Trophoblast cell (in vitro differentiated cells and primary cell): ENCODE data around the gene CTSW. TPM values are rescaled to one million over a fixed set of nuclear protein-coding genes. Genes with fewer than 3 reads are reported as not detected.
"Not testable (repeated sequence)": the region's sequence is repeated elsewhere in the genome, so short reads cannot be mapped to it uniquely, and the experiment has no call there.

Experiments
- DNase-seq, 2 donors: peaks; one replicate each; pipeline ENCODE4 v3.0.0-alpha.2; 2016
- H2AFZ ChIP-seq: 2 replicates; pipeline ENCODE4 v1.6.1; 2013; ENCODE audit warnings: low read length, moderate library complexity, mild to moderate bottlenecking; ENCODE audit not compliant: insufficient read depth, poor library complexity
- H2AK5ac ChIP-seq: 2 replicates; pipeline ENCODE4 v1.6.1; 2013; ENCODE audit warnings: mild to moderate bottlenecking, low read length
- H2BK120ac ChIP-seq: 2 replicates; pipeline ENCODE4 v1.6.1; 2013; ENCODE audit warnings: low read length, mild to moderate bottlenecking, moderate library complexity; ENCODE audit not compliant: insufficient read depth, poor library complexity
- H2BK12ac ChIP-seq: 2 replicates; pipeline ENCODE4 v1.6.1; 2013; ENCODE audit warnings: mild to moderate bottlenecking, low read length, moderate library complexity
- H2BK5ac ChIP-seq: 2 replicates; pipeline ENCODE4 v1.6.1; 2013; ENCODE audit warnings: low read length, low read depth, moderate library complexity, mild to moderate bottlenecking; ENCODE audit not compliant: poor library complexity
- H3K14ac ChIP-seq: 2 replicates; pipeline ENCODE4 v1.6.1; 2013; ENCODE audit warnings: mild to moderate bottlenecking, low read length
- H3K18ac ChIP-seq: 2 replicates; pipeline ENCODE4 v1.6.1; 2013; ENCODE audit warnings: mild to moderate bottlenecking, low read length
- H3K23ac ChIP-seq: 2 replicates; pipeline ENCODE4 v1.6.1; 2013; ENCODE audit warnings: low read length
- H3K27ac ChIP-seq: 2 replicates; pipeline ENCODE4 v1.5.1; 2013; ENCODE audit warnings: low read depth, mild to moderate bottlenecking, inconsistent platforms, low read length, moderate library complexity
- H3K27me3 ChIP-seq: 2 replicates; pipeline ENCODE4 v1.6.1; 2013; ENCODE audit warnings: inconsistent platforms, mild to moderate bottlenecking, low read length, moderate library complexity; ENCODE audit not compliant: insufficient read depth
- H3K36me3 ChIP-seq, 2 experiments: 1 replicate in 1 of 2; 2 replicates in 1 of 2; pipeline ENCODE4 v1.6.1; 2013; ENCODE audit warnings: low read length in 2 of 2, mild to moderate bottlenecking in 2 of 2, moderate library complexity in 1 of 2; ENCODE audit not compliant: insufficient read depth in 2 of 2, control insufficient read depth in 1 of 2
- H3K4ac ChIP-seq: 2 replicates; pipeline ENCODE4 v1.6.1; 2013; ENCODE audit warnings: low read depth, mild to moderate bottlenecking, low read length, moderate library complexity
- H3K4me1 ChIP-seq, 2 experiments: 1 replicate in 1 of 2; 2 replicates in 1 of 2; pipeline ENCODE4 v1.6.1; 2013; ENCODE audit warnings: low read length in 2 of 2, mild to moderate bottlenecking in 2 of 2, moderate library complexity in 1 of 2; ENCODE audit not compliant: insufficient read depth in 2 of 2, control insufficient read depth in 1 of 2
- H3K4me2 ChIP-seq: 2 replicates; pipeline ENCODE4 v1.6.1; 2013; ENCODE audit warnings: inconsistent platforms, mild to moderate bottlenecking, low read length, moderate library complexity
- H3K4me3 ChIP-seq: 2 replicates; pipeline ENCODE4 v1.5.1; 2013; ENCODE audit warnings: mild to moderate bottlenecking, low read depth, low read length, inconsistent platforms
- H3K79me1 ChIP-seq: one replicate; pipeline ENCODE4 v1.6.1; 2013; ENCODE audit warnings: low read length
- H3K79me2 ChIP-seq: 2 replicates; pipeline ENCODE4 v1.6.1; 2013; ENCODE audit warnings: low read length, mild to moderate bottlenecking; ENCODE audit not compliant: control insufficient read depth, insufficient read depth, poor library complexity
- H3K9ac ChIP-seq: 2 replicates; pipeline ENCODE4 v1.6.1; 2013; ENCODE audit warnings: mild to moderate bottlenecking, low read length
- H3K9me3 ChIP-seq: 2 replicates; pipeline ENCODE4 v1.6.1; 2013; ENCODE audit warnings: low read depth, mild to moderate bottlenecking, control low read depth, inconsistent platforms, low read length; ENCODE audit not compliant: insufficient read depth
- H4K12ac ChIP-seq: 2 replicates; pipeline ENCODE4 v1.6.1; 2013; ENCODE audit warnings: low read depth, mild to moderate bottlenecking, low read length, moderate library complexity
- H4K8ac ChIP-seq: 2 replicates; pipeline ENCODE4 v1.6.1; 2013; ENCODE audit warnings: low read depth, mild to moderate bottlenecking, low read length, moderate library complexity
- H4K91ac ChIP-seq: one replicate; pipeline ENCODE4 v1.6.1; 2013; ENCODE audit warnings: low read depth, mild to moderate bottlenecking, low read length, moderate library complexity
- WGBS: extraction: QIAGEN DNeasy Blood & Tissue Kit; methylation state at CpG from one replicate; pipeline ENCODE4 v1.1.7; 2013; ENCODE audit warnings: missing lambda C conversion rate; ENCODE audit not compliant: insufficient read length, insufficient coverage; ENCODE audit errors: extremely low coverage; 5-methylcytosine and 5-hydroxymethylcytosine counted together
- polyA plus RNA-seq: library from polyadenylated mRNA; stranded (reverse); fragments of 200-250 nt; gene quantifications from 2 replicates; pipeline ENCODE4 v1.2.3, GENCODE V29; 2013

CTSW gene
- 0.05 TPM in 1 of 2 replicates, not detected in the other for polyA plus RNA-seq

DNA sequence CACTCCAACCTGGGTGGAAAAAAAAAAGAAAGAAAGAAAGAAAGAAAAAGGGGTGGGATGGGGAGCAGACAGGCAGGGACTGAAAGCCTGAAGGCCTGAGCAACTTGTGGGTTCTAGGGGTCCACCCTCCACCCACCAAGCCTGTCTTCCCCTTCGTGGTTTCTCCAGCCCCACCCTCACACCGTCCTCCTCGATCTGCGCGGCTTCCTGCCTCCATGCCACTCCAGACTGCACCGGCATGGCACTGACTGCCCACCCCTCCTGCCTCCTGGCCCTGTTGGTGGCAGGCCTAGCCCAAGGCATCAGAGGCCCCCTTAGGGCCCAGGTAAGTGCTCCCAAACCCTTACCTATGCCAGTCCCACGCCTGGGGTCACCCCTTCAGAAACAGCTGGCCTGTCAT, at the start of gene CTSW:
TSS of gene CTSW (plus strand) at position 221 of the 400 bp plus-strand sequence. CDS start at position 239, 18 bp downstream.
- no peaks in the 10 kb centered on the region for H3K79me2 ChIP-seq
- no peak within 1 kb of the TSS for H3K18ac ChIP-seq
- peaks cover 27 to 30% of the 10 kb centered on the region in 2 experiments for H3K36me3 ChIP-seq
- no peak within 1 kb of the TSS for H2BK12ac ChIP-seq
- H2BK5ac ChIP-seq: no peak within 1 kb of the TSS
- H3K9me3 ChIP-seq: peaks cover 2% of the 10 kb centered on the region
- no peak within 1 kb of the TSS for H3K4ac ChIP-seq
- H3K27me3 ChIP-seq: no peaks in the 10 kb centered on the region
- peak within 1 kb of the TSS; percentile 70 for H3K9ac ChIP-seq
- DNase-seq: no peak
- H2AFZ ChIP-seq: no peak within 1 kb of the TSS
- H3K79me1 ChIP-seq: no peaks in the 10 kb centered on the region
- H2AK5ac ChIP-seq: no peak within 1 kb of the TSS
- no peak within 1 kb of the TSS for H3K4me3 ChIP-seq
- H4K91ac ChIP-seq: no peak within 1 kb of the TSS
- no peak within 1 kb of the TSS for H4K8ac ChIP-seq
- H3K14ac ChIP-seq: no peak within 1 kb of the TSS
- no peak within 1 kb of the TSS for H3K23ac ChIP-seq
- H4K12ac ChIP-seq: no peak within 1 kb of the TSS
- no peak within 1 kb of the TSS for H2BK120ac ChIP-seq
- H3K4me2 ChIP-seq: no peak within 1 kb of the TSS
- WGBS: no CpG with 5 or more reads among the region's 7 CpGs
- peaks cover 0 to 5% of the 10 kb centered on the region in 2 experiments for H3K4me1 ChIP-seq
- H3K27ac ChIP-seq: no peak within 1 kb of the TSS

DNA sequence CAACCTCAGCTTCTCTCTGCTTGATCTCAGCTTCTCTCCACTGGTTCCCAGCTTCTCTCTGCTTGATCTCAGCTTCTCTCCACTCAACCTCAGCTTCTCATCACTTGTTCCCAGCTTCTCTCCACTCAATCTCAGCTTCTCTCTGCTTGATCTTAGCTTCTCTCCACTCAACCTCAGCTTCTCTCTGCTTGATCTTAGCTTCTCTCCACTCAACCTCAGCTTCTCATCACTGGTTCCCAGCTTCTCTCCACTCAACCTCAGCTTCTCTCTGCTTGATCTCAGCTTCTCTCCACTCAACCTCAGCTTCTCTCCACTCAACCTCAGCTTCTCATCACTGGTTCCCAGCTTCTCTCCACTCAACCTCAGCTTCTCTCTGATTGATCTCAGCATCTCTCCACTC, 47.4 kb upstream of the CTSW start:
- not testable (repeated sequence) for H3K4ac ChIP-seq, H2AK5ac ChIP-seq, H3K79me1 ChIP-seq, H3K27me3 ChIP-seq, H3K27ac ChIP-seq, H3K9me3 ChIP-seq, H4K91ac ChIP-seq, H4K12ac ChIP-seq, H3K79me2 ChIP-seq, DNase-seq, H2BK12ac ChIP-seq, H3K9ac ChIP-seq, H3K14ac ChIP-seq, H2BK120ac ChIP-seq, H4K8ac ChIP-seq, H3K4me1 ChIP-seq, H2BK5ac ChIP-seq, H3K36me3 ChIP-seq, H3K4me2 ChIP-seq, H3K18ac ChIP-seq, H3K23ac ChIP-seq, H2AFZ ChIP-seq, H3K4me3 ChIP-seq

GRCh38 chr11:65833297-65834030, 46.2 kb upstream of the CTSW start, which contains the start of gene SNX32:
Gene SNX32, plus strand, starts transcription at chr11:65833963. Its CDS starts 103 bp downstream, at chr11:65834066.
- Histone ChIP-seq H3K4me2 (peak within 1 kb of the TSS; percentile 82), H2BK12ac (no peak within 1 kb of the TSS), H3K79me2 (no peaks in the 10 kb centered on the region), H3K4ac (no peak within 1 kb of the TSS), H2AK5ac (no peak within 1 kb of the TSS), H2AFZ (peak within 1 kb of the TSS; percentile 32), H4K12ac (peak within 1 kb of the TSS; percentile 43), H3K4me3 (peak within 1 kb of the TSS; percentile 68), H3K14ac (peak within 1 kb of the TSS; percentile 42), H4K91ac (peak within 1 kb of the TSS; percentile 50), H3K36me3 (no peaks in the 10 kb centered on the region), H2BK120ac (peak within 1 kb of the TSS; percentile 9), H3K23ac (peak within 1 kb of the TSS; percentile 67), H3K18ac (peak within 1 kb of the TSS; percentile 15), H3K9me3 (peaks cover 3% of the 10 kb centered on the region), H2BK5ac (no peak within 1 kb of the TSS), H3K4me1 (peaks cover 0 to 9% of the 10 kb centered on the region in 2 experiments), H3K27me3 (no peaks in the 10 kb centered on the region), H3K9ac (no peak within 1 kb of the TSS), H3K79me1 (peaks cover 5% of the 10 kb centered on the region), H3K27ac (no peak within 1 kb of the TSS), H4K8ac (peak within 1 kb of the TSS; percentile 87)
- no CpG with 5 or more reads among the region's 63 CpGs for WGBS
- DNase-seq: peak; percentile 87 to 93

DNA sequence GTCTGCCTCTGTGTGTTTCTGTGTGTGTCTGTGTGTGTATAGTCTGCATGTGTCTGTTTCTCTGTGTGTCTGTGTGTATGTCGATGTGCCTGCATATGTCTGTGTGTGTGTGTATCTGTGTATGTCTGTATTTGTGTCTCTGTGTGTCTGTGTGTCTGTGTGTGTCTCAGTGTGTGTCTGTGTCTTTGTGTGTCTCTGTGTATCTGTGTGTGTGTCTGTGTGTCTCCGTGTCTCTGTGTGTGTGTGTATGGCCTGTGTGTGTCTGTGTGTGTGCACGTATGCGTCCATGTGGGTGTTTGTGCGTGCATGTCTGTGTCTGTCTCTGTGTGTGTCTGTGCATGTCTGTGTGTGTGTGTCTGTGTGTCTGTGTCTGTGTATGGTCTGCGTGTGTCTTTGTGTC, 45.4 kb upstream of the CTSW start:
- Histone ChIP-seq H3K79me2 (no peaks in the 10 kb centered on the region), H2AK5ac (no peak overlapping the region), H2AFZ (peak overlapping the region; percentile 32), H3K27ac (no peak overlapping the region), H3K79me1 (peaks cover 5% of the 10 kb centered on the region), H3K36me3 (no peaks in the 10 kb centered on the region), H3K18ac (no peak overlapping the region), H3K4ac (no peak overlapping the region), H3K4me1 (peaks cover 0 to 9% of the 10 kb centered on the region in 2 experiments), H4K91ac (no peak overlapping the region), H2BK5ac (no peak overlapping the region), H3K27me3 (no peaks in the 10 kb centered on the region), H3K4me2 (peak overlapping the region; percentile 82), H3K9me3 (peaks cover 3% of the 10 kb centered on the region), H2BK12ac (no peak overlapping the region), H4K8ac (no peak overlapping the region), H4K12ac (no peak overlapping the region), H3K9ac (no peak overlapping the region), H3K4me3 (peak overlapping the region; percentile 60), H2BK120ac (no peak overlapping the region), H3K23ac (peak overlapping the region; percentile 67), H3K14ac (no peak overlapping the region)
- no peak for DNase-seq
- WGBS: no CpG with 5 or more reads among the region's 6 CpGs
